Lower leg skin (tissue), 3 donors: ENCODE measurements around the gene RNF8.
"Not testable (repeated sequence)": the region's sequence is repeated elsewhere in the genome, so short reads cannot be mapped to it uniquely, and the experiment has no call there.

Experiments used
- POLR2A ChIP-seq, 2 donors: fragments of 450-650 bp; IDR thresholded peaks; one replicate each; pipeline ENCODE4 v1.6.1; 2016 to 2017; ENCODE audit warnings: antibody characterized with exemption in 2 of 2, mild to moderate bottlenecking in 1 of 2, moderate library complexity in 1 of 2
- TF ChIP-seq, protein P1 (sequence below), 3 donors: fragments of 450-650 bp; IDR thresholded peaks; one replicate each; pipeline ENCODE4 v1.5.1; 2016; ENCODE audit warnings: antibody characterized with exemption in 3 of 3, mild to moderate bottlenecking in 3 of 3, moderate library complexity in 2 of 3

DNA sequence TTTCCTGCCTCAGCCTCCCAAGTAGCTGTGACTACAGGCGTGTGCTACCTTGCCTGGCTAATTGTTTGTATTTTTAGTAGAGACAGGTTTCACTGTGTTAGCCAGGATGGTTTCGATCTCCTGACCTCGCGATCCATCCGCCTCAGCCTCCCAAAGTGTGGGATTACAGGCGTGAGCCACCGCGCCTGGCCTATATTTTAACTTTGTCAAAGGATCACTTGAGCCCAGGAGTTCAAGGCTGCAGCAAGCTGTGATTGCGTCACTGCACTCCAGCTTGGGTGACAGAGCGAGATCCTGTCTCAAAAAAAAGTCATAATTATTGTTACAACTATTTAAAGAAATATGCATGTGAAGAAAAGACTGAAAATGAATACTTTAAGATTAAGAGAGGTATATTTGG, 23.4 kb upstream of the RNF8 start:
- not testable (repeated sequence) for TF ChIP-seq POLR2A (IDR thresholded peaks at IDR 0.05)
- TF ChIP-seq, protein P1, sequence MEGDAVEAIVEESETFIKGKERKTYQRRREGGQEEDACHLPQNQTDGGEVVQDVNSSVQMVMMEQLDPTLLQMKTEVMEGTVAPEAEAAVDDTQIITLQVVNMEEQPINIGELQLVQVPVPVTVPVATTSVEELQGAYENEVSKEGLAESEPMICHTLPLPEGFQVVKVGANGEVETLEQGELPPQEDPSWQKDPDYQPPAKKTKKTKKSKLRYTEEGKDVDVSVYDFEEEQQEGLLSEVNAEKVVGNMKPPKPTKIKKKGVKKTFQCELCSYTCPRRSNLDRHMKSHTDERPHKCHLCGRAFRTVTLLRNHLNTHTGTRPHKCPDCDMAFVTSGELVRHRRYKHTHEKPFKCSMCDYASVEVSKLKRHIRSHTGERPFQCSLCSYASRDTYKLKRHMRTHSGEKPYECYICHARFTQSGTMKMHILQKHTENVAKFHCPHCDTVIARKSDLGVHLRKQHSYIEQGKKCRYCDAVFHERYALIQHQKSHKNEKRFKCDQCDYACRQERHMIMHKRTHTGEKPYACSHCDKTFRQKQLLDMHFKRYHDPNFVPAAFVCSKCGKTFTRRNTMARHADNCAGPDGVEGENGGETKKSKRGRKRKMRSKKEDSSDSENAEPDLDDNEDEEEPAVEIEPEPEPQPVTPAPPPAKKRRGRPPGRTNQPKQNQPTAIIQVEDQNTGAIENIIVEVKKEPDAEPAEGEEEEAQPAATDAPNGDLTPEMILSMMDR (IDR thresholded peaks at IDR 0.05) = not testable (repeated sequence)
